ENCODE data around the gene EID2B. TPM values are rescaled to one million over a fixed set of nuclear protein-coding genes. Genes with fewer than 3 reads are reported as not detected.

Gene EID2B
- total RNA-seq, 1 experiment from 2014 or later: 2.3 TPM

GRCh38 chr19:39514840-39515550, 17.7 kb downstream of the EID2B start, which contains the start of gene SELENOV:
Gene SELENOV, plus strand, starts transcription at chr19:39515139. Its CDS starts 74 bp downstream, at chr19:39515213.
- no peak within 1 kb of the TSS for H2AFZ ChIP-seq
- DNase-seq: no peak
- H3K9me2 ChIP-seq (ENCODE audit: insufficient read depth): no peaks in the 10 kb centered on the region
- no peak within 1 kb of the TSS for H3K27ac ChIP-seq
- no peaks in the 10 kb centered on the region for H3K79me2 ChIP-seq (ENCODE audit: low read depth)
- TF ChIP-seq EZH2 (IDR thresholded peaks at IDR 0.05; ENCODE audit: low read depth): no peak
- TF ChIP-seq CTCF (conservative IDR thresholded peaks at IDR 0.05): no peak
- no peaks in the 10 kb centered on the region for H3K4me1 ChIP-seq (replicated peaks; ENCODE audit: insufficient read depth)
- ChIA-PET POLR2A (ENCODE audit: unreplicated experiment) (no interaction called here), CTCF (no interaction called here)
- no peak within 1 kb of the TSS for H3K4me2 ChIP-seq
- peaks cover 3% of the 10 kb centered on the region; the same call in 1 of the 2 replicates for H3K27me3 ChIP-seq (ENCODE audit: insufficient read depth, low read depth)
- H3K4me3 ChIP-seq: no peak within 1 kb of the TSS
- no peaks in the 10 kb centered on the region for H3K9me3 ChIP-seq (ENCODE audit: insufficient read depth, low read depth)
- no peaks in the 10 kb centered on the region for H3K36me3 ChIP-seq (ENCODE audit: low read depth)
- H3F3A ChIP-seq (ENCODE audit: insufficient read depth, low read depth): peaks cover 4% of the 10 kb centered on the region; the same call in 1 of the 2 replicates
- intact Hi-C loops (cut with micrococcal nuclease; ENCODE audit: unreplicated experiment): no loop called here
- no TSS peak for BruUV-seq (replicated peaks)
- no peaks in the 10 kb centered on the region for H4K20me1 ChIP-seq (ENCODE audit: insufficient read depth)

GRCh38 chr19:39512988-39513387, 19.7 kb downstream of the EID2B start:
- no peak for DNase-seq
- TF ChIP-seq EZH2 (IDR thresholded peaks at IDR 0.05; ENCODE audit: low read depth) (no peak), CTCF (conservative IDR thresholded peaks at IDR 0.05) (no peak)
- Histone ChIP-seq H3K36me3 (ENCODE audit: low read depth) (no peaks in the 10 kb centered on the region), H3K9me3 (ENCODE audit: insufficient read depth, low read depth) (no peaks in the 10 kb centered on the region), H2AFZ (no peak overlapping the region), H3K4me1 (replicated peaks; ENCODE audit: insufficient read depth) (no peaks in the 10 kb centered on the region), H4K20me1 (ENCODE audit: insufficient read depth) (no peaks in the 10 kb centered on the region), H3F3A (ENCODE audit: insufficient read depth, low read depth) (no peaks in the 10 kb centered on the region), H3K4me3 (no peak overlapping the region), H3K79me2 (ENCODE audit: low read depth) (no peaks in the 10 kb centered on the region), H3K9me2 (ENCODE audit: insufficient read depth) (no peaks in the 10 kb centered on the region), H3K27me3 (ENCODE audit: insufficient read depth, low read depth) (peaks cover 11% of the 10 kb centered on the region), H3K27ac (no peak overlapping the region), H3K4me2 (no peak overlapping the region)
- no TSS peak for BruUV-seq (replicated peaks)
- POLR2A ChIA-PET (ENCODE audit: unreplicated experiment): no interaction called here
- CTCF ChIA-PET: no interaction called here
- intact Hi-C loops (cut with micrococcal nuclease; ENCODE audit: unreplicated experiment): no loop called here

- DNase-seq: no peak
- H4K20me1 ChIP-seq (ENCODE audit: insufficient read depth): no peaks in the 10 kb centered on the region
- POLR2A ChIA-PET (ENCODE audit: unreplicated experiment): no interaction called here
- intact Hi-C loops (cut with micrococcal nuclease; ENCODE audit: unreplicated experiment): no loop called here
- no peak overlapping the region for H3K4me3 ChIP-seq
- no TSS peak for BruUV-seq (replicated peaks)
- no peak overlapping the region for H3K4me2 ChIP-seq
- H3K27ac ChIP-seq: no peak overlapping the region
- TF ChIP-seq EZH2 (IDR thresholded peaks at IDR 0.05; ENCODE audit: low read depth) (no peak), CTCF (conservative IDR thresholded peaks at IDR 0.05) (no peak)
- no peaks in the 10 kb centered on the region for H3K9me3 ChIP-seq (ENCODE audit: insufficient read depth, low read depth)
- no peaks in the 10 kb centered on the region for H3K36me3 ChIP-seq (ENCODE audit: low read depth)
- no peaks in the 10 kb centered on the region for H3K9me2 ChIP-seq (ENCODE audit: insufficient read depth)
- peaks cover 31% of the 10 kb centered on the region for H3K27me3 ChIP-seq (ENCODE audit: insufficient read depth, low read depth)
- no peaks in the 10 kb centered on the region for H3K4me1 ChIP-seq (replicated peaks; ENCODE audit: insufficient read depth)
- no peaks in the 10 kb centered on the region for H3K79me2 ChIP-seq (ENCODE audit: low read depth)
- H3F3A ChIP-seq (ENCODE audit: insufficient read depth, low read depth): peaks cover 4% of the 10 kb centered on the region; the same call in 1 of the 2 replicates
- no peak overlapping the region for H2AFZ ChIP-seq
- CTCF ChIA-PET: no interaction called here
Measured at GRCh38 chr19:39509233-39509632, 23.4 kb downstream of the EID2B start.
